GM12878 (cell line): ENCODE results near the gene SPTLC2. TPM values are rescaled to one million over a fixed set of nuclear protein-coding genes. Genes with fewer than 3 reads are reported as not detected.

ENCODE experiments used
- BCL11A ChIP-seq: IDR thresholded peaks from 2 replicates; pipeline ENCODE4 v1.6.1; 2011; ENCODE audit warnings: low read depth, low read length
- FOXM1 ChIP-seq: IDR thresholded peaks from 2 replicates; pipeline ENCODE4 v1.6.1; 2012; ENCODE audit warnings: low read depth, mild to moderate bottlenecking, inconsistent platforms, low read length, moderate library complexity
- HCFC1 ChIP-seq: fragments of 150-350 bp; IDR thresholded peaks from 2 replicates; pipeline ENCODE4 v1.6.1; 2014; ENCODE audit warnings: low read length
- MTA3 ChIP-seq: IDR thresholded peaks from 2 replicates; pipeline ENCODE4 v1.6.1; 2012; ENCODE audit warnings: low read length, inconsistent platforms, borderline replicate concordance
- NFYA ChIP-seq: IDR thresholded peaks from 2 replicates; pipeline ENCODE4 v1.6.1; 2011; ENCODE audit warnings: low read depth, mild to moderate bottlenecking, low read length, improper control_type of control experiment, borderline replicate concordance
- NFYB ChIP-seq: IDR thresholded peaks from 2 replicates; pipeline ENCODE4 v1.6.1; 2011; ENCODE audit warnings: low read depth, mild to moderate bottlenecking, low read length, improper control_type of control experiment, moderate library complexity; ENCODE audit not compliant: insufficient read depth
- PAX5 ChIP-seq: IDR thresholded peaks from 2 replicates; pipeline ENCODE4 v1.6.1; 2011; ENCODE audit warnings: low read depth, low read length, borderline replicate concordance
- PML ChIP-seq: IDR thresholded peaks from 2 replicates; pipeline ENCODE4 v1.6.1; 2012; ENCODE audit warnings: low read length, inconsistent platforms
- RCOR1 ChIP-seq: conservative IDR thresholded peaks from 2 replicates; pipeline ENCODE4 v1.6.1; 2012; ENCODE audit warnings: low read depth, low read length, improper control_type of control experiment
- RFX5 ChIP-seq: IDR thresholded peaks from 2 replicates; pipeline ENCODE4 v1.6.1; 2011; ENCODE audit warnings: low read depth, low read length, improper control_type of control experiment
- STAT1 ChIP-seq: fragments of 450-650 bp; conservative IDR thresholded peaks from 2 replicates; pipeline ENCODE4 v1.6.1; 2014; ENCODE audit warnings: antibody characterized with exemption, mild to moderate bottlenecking
- TBL1XR1 ChIP-seq: IDR thresholded peaks from 2 replicates; pipeline ENCODE4 v1.6.1; 2012; ENCODE audit warnings: low read depth, low read length, improper control_type of control experiment
- YY1 ChIP-seq: IDR thresholded peaks from 2 replicates; pipeline ENCODE4 v1.6.1; 2011; ENCODE audit warnings: low read depth, mild to moderate bottlenecking, low read length
- ZNF207 ChIP-seq: fragments of 450-650 bp; IDR thresholded peaks from 2 replicates; pipeline ENCODE4 v1.6.1; 2014; ENCODE audit warnings: antibody characterized with exemption, mild to moderate bottlenecking, borderline replicate concordance
- ZNF274 ChIP-seq: IDR thresholded peaks from one replicate; pipeline ENCODE4 v1.8.0; 2011; ENCODE audit not compliant: insufficient read length, insufficient read depth
- ZNF622 ChIP-seq: fragments of 450-650 bp; IDR thresholded peaks from 2 replicates; pipeline ENCODE4 v1.6.1; 2017; ENCODE audit warnings: mild to moderate bottlenecking, inconsistent platforms
- ZSCAN29 ChIP-seq: fragments of 450-650 bp; IDR thresholded peaks from 2 replicates; pipeline ENCODE4 v1.6.1; 2017; ENCODE audit warnings: mild to moderate bottlenecking, moderate library complexity
- ZZZ3 ChIP-seq: IDR thresholded peaks from 2 replicates; pipeline ENCODE4 v1.6.1; 2011; ENCODE audit warnings: low read depth; ENCODE audit not compliant: control insufficient read depth, insufficient read length
- polyA plus RNA-seq, 11 experiments: library from polyadenylated mRNA; depleted of rRNA in 4 of 11; unstranded in 6 of 11; stranded (reverse) in 5 of 11; fragments of >200 nt; fragmentation: Nextera tagmentation in 4 of 11; fragmentation: Illumina TruSeq in 1 of 11; extraction: Ambion mirVana in 4 of 11; extraction: Trizol in 1 of 11; gene quantifications; 1 replicate in 1 of 11; 2 replicates in 10 of 11; pipeline versions ENCODE4 v1.2.1 to v1.2.3, GENCODE V29; 2011 to 2016; ENCODE audit warnings: inconsistent platforms in 2 of 11, missing spikeins in 2 of 11, low read depth in 1 of 11
- total RNA-seq, 4 experiments: library from RNA; depleted of rRNA in 3 of 4; stranded (reverse); fragments of >200 nt in 3 of 4; fragmentation: Illumina TruSeq in 1 of 4; extraction: Trizol in 1 of 4; gene quantifications; 2 replicates each; pipeline versions ENCODE4 v1.2.1 to v1.2.3, GENCODE V29; 2013 to 2021
- TF ChIP-seq, protein P1 (sequence below): fragments of 450-650 bp; IDR thresholded peaks from 2 replicates; pipeline ENCODE4 v1.6.1; 2017; ENCODE audit warnings: mild to moderate bottlenecking, moderate library complexity
- TF ChIP-seq, protein P2 (sequence below): fragments of 450-650 bp; conservative IDR thresholded peaks from 2 replicates; pipeline ENCODE4 v1.6.1; 2017; ENCODE audit warnings: mild to moderate bottlenecking, moderate library complexity
- TF ChIP-seq, protein P3 (sequence below): fragments of 450-650 bp; IDR thresholded peaks from 2 replicates; pipeline ENCODE4 v1.6.1; 2016; ENCODE audit warnings: mild to moderate bottlenecking, moderate library complexity, borderline replicate concordance

The SPTLC2 gene
- total and polyA plus RNA-seq, 10 of the 15 experiments (the other 5 are each of a cell fraction or from before 2014, with no cell fraction given): 6.9 to 35.1 (median 19.7) TPM

DNA sequence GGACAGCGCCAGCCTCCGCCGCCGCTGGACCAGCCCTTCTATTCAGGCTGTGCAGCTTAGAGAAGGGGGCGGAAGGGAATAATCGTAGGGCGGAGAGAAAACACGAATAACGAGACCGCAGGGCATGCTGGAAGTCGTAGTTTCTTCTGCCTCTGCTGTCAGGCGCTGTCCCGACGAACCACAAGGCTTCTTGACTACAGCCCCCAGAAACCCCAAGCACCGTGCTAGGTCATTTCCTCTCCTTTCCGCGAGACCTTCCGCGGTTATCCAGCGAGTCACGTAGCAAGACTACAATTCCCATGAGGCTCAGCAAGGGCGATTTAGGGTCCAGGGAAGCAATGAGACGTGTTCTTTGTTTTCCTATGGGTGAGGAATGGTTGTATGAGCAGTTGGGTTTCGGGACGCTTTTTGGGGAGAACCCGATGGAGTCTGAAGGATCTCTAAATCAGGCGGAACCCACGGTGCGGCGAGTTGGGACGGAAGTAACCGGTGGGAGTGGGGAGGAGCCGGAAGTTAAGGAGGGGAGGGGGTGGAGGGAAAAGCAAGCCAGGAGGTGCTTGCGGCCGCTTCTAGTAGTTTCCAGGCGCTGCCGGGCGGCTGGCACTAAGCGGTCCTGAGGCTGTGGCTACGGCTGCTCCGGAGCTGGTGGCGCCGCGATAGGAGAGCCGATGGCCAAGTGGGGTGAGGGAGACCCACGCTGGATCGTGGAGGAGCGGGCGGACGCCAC is 158.8 kb downstream of the SPTLC2 start, which contains the start of the genes AHSA1 and VIPAS39 (continued):
- TF ChIP-seq, protein P1, sequence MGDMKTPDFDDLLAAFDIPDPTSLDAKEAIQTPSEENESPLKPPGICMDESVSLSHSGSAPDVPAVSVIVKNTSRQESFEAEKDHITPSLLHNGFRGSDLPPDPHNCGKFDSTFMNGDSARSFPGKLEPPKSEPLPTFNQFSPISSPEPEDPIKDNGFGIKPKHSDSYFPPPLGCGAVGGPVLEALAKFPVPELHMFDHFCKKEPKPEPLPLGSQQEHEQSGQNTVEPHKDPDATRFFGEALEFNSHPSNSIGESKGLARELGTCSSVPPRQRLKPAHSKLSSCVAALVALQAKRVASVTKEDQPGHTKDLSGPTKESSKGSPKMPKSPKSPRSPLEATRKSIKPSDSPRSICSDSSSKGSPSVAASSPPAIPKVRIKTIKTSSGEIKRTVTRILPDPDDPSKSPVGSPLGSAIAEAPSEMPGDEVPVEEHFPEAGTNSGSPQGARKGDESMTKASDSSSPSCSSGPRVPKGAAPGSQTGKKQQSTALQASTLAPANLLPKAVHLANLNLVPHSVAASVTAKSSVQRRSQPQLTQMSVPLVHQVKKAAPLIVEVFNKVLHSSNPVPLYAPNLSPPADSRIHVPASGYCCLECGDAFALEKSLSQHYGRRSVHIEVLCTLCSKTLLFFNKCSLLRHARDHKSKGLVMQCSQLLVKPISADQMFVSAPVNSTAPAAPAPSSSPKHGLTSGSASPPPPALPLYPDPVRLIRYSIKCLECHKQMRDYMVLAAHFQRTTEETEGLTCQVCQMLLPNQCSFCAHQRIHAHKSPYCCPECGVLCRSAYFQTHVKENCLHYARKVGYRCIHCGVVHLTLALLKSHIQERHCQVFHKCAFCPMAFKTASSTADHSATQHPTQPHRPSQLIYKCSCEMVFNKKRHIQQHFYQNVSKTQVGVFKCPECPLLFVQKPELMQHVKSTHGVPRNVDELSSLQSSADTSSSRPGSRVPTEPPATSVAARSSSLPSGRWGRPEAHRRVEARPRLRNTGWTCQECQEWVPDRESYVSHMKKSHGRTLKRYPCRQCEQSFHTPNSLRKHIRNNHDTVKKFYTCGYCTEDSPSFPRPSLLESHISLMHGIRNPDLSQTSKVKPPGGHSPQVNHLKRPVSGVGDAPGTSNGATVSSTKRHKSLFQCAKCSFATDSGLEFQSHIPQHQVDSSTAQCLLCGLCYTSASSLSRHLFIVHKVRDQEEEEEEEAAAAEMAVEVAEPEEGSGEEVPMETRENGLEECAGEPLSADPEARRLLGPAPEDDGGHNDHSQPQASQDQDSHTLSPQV: no peak
- TF ChIP-seq YY1: peak; percentile 76
- TF ChIP-seq, protein P2, sequence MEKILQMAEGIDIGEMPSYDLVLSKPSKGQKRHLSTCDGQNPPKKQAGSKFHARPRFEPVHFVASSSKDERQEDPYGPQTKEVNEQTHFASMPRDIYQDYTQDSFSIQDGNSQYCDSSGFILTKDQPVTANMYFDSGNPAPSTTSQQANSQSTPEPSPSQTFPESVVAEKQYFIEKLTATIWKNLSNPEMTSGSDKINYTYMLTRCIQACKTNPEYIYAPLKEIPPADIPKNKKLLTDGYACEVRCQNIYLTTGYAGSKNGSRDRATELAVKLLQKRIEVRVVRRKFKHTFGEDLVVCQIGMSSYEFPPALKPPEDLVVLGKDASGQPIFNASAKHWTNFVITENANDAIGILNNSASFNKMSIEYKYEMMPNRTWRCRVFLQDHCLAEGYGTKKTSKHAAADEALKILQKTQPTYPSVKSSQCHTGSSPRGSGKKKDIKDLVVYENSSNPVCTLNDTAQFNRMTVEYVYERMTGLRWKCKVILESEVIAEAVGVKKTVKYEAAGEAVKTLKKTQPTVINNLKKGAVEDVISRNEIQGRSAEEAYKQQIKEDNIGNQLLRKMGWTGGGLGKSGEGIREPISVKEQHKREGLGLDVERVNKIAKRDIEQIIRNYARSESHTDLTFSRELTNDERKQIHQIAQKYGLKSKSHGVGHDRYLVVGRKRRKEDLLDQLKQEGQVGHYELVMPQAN: no peak
- TF ChIP-seq ZNF622: no peak
- no peak for TF ChIP-seq FOXM1
- TF ChIP-seq BCL11A: no peak
- peak; percentile 97 for TF ChIP-seq HCFC1
- peak; percentile 51 for TF ChIP-seq ZNF207
- peak; percentile 61; the same call in 1 of the 2 replicates for TF ChIP-seq TBL1XR1
- peak; percentile 99 for TF ChIP-seq STAT1
- TF ChIP-seq MTA3: no peak
- TF ChIP-seq ZZZ3: no peak
- no peak for TF ChIP-seq NFYA
- TF ChIP-seq ZNF274: no peak
- no peak for TF ChIP-seq ZSCAN29
- peak; percentile 40; the same call in 1 of the 2 replicates for TF ChIP-seq NFYB
- no peak for TF ChIP-seq RFX5
- TF ChIP-seq PML: peak; percentile 82; the same call in 1 of the 2 replicates
- TF ChIP-seq, protein P3, sequence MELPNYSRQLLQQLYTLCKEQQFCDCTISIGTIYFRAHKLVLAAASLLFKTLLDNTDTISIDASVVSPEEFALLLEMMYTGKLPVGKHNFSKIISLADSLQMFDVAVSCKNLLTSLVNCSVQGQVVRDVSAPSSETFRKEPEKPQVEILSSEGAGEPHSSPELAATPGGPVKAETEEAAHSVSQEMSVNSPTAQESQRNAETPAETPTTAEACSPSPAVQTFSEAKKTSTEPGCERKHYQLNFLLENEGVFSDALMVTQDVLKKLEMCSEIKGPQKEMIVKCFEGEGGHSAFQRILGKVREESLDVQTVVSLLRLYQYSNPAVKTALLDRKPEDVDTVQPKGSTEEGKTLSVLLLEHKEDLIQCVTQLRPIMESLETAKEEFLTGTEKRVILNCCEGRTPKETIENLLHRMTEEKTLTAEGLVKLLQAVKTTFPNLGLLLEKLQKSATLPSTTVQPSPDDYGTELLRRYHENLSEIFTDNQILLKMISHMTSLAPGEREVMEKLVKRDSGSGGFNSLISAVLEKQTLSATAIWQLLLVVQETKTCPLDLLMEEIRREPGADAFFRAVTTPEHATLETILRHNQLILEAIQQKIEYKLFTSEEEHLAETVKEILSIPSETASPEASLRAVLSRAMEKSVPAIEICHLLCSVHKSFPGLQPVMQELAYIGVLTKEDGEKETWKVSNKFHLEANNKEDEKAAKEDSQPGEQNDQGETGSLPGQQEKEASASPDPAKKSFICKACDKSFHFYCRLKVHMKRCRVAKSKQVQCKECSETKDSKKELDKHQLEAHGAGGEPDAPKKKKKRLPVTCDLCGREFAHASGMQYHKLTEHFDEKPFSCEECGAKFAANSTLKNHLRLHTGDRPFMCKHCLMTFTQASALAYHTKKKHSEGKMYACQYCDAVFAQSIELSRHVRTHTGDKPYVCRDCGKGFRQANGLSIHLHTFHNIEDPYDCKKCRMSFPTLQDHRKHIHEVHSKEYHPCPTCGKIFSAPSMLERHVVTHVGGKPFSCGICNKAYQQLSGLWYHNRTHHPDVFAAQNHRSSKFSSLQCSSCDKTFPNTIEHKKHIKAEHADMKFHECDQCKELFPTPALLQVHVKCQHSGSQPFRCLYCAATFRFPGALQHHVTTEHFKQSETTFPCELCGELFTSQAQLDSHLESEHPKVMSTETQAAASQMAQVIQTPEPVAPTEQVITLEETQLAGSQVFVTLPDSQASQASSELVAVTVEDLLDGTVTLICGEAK: peak; percentile 99
- 0 out of 2 replicates have a peak, but pooled peaks have one; percentile 46 for TF ChIP-seq RCOR1
- no peak for TF ChIP-seq PAX5
